CD4-positive, alpha-beta T cell treated with Interferon gamma for 1 hour (primary cell): ENCODE results near the gene STAT3.
"Not testable (repeated sequence)": the region's sequence is repeated elsewhere in the genome, so short reads cannot be mapped to it uniquely, and the experiment has no call there.

Source experiments
- DNase-seq: peaks from one replicate; pipeline ENCODE4 v3.0.0-alpha.2; 2020

The STAT3 gene

DNA sequence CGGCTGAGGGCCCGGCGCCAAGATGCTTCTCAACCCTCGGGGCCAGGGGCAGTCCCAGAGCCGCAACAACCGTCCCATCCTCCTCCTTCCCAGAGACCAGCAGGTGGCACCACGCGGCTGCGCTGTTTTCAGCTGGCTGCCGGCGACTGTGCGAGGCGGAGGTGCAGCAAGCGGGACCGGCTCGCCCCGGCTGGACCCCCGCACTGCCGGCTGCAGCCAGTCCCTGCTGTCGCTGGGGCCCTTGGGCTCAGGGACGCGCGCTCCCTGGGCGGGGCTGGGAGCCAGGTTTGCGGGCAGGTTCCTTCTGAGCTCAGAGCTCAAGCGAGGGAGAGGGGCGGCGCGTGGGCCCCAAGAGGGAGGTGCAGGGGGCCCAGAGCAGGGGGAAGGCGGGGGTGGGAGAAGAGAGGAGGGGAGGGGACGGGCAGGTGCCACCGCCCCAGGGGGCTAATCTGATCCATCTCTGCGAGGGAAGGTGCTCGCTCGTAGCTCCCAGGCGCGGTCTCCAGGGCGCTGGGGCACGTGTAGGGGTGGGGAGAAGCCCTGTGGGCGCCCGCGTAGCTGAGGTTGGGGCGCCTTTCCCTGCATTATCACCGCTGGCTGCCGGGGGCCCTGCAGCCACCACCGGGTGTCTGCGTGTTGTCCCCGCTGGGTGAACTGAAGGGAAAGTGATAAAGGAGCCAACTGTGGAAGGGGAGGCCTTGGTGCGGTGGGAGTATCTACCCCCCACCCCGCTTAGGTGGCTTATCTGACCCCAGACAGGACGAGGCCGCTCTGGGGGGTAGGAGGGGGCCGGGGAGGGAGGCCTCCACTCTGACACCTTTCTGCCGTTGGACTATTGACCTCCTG, 75.7 kb downstream of the STAT3 start:
- peak; percentile 73 for DNase-seq

- DNase-seq = no peak
These were observed 76.3 kb downstream of the STAT3 start for GRCh38 chr17:42312035-42312284.

- peak; percentile 41 for DNase-seq
These were observed 76.8 kb downstream of the STAT3 start for GRCh38 chr17:42311240-42312034.

DNA sequence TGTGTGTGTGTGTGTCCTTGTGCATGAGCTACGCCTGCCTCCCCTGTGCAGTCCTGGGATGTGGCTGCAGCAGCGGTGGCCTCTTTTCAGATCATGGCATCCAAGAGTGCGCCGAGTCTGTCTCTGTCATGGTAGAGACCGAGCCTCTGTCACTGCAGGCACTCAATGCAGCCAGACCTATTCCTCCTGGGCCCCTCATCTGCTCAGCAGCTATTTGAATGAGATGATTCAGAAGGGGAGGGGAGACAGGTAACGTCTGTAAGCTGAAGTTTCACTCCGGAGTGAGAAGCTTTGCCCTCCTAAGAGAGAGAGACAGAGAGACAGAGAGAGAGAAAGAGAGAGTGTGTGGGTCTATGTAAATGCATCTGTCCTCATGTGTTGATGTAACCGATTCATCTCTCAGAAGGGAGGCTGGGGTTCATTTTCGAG, 77.4 kb downstream of the STAT3 start:
- DNase-seq = no peak

DNA sequence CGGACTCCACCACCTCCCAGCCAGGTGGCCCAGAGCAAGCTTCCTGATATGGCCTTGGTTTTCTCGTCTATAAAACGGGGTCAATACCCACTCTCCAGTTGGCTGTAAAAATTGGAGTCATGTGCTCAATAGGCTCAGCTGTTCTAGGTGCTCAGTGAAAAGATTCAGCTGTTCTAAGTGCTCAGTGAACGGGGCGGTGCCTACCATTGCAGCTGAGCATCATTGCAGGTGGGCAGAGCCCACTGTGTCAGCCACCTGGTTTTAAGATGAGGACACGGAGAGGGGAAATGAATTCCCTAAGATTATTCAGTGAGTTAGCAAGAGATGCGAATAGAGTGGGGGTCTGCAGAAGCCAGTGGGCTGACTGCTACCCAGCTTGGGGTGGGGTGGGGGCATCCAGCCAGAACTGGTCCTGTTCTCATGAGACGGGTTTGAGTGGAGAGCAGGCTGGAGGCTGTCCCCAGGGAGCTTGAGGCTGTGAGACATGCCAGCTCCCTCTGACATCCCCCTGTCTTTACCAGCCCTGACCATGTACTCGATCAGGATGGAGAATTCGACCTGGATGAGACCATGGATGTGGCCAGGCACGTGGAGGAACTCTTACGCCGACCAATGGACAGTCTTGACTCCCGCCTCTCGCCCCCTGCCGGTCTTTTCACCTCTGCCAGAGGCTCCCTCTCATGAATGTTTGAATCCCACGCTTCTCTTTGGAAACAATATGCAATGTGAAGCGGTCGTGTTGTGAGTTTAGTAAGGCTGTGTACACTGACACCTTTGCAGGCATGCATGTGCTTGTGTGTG, 78.1 kb downstream of the STAT3 start:
- DNase-seq = no peak

DNA sequence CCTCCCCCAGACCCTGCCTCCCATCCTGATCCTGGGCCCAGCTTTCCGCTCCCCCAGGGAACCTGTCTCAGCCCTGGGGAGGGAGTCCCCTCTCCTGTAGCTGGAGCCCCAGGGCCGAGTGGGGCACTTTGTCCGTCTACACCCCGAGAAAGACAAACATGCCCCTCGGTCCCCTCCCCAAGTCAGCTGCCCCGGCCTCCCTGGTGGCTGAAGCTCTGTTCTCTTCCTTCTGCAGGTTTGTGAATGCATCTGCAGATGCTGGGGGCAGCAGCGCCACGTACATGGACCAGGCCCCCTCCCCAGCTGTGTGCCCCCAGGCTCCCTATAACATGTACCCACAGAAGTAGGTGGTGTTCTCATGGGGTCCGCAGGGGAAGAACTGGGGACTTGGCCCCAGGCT, 79.1 kb downstream of the STAT3 start:
- DNase-seq = no peak

GRCh38 chr17:42308446-42308845, 79.8 kb downstream of the STAT3 start:
- DNase-seq = no peak

GRCh38 chr17:42307362-42307927, 80.8 kb downstream of the STAT3 start:
- no peak for DNase-seq

DNA sequence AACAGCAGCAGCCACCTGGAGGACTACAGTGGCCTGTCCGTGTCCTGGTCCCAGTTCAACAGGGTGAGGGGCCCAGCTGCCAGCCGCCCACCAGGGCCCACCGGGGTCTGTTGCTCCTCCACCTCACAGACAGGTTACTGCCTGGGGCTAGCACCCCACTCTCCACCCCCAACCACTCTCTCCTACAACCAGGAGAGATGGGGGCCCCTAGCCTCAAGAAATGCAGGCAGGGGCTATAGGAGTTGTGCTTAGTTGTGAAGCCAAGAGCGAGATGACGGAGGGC, 81.9 kb downstream of the STAT3 start:
- no peak for DNase-seq

- no peak for DNase-seq
These were observed 82.5 kb downstream of the STAT3 start for GRCh38 chr17:42305543-42306384.

GRCh38 chr17:42305031-42305330, 83.3 kb downstream of the STAT3 start:
- DNase-seq = not testable (repeated sequence)

DNA sequence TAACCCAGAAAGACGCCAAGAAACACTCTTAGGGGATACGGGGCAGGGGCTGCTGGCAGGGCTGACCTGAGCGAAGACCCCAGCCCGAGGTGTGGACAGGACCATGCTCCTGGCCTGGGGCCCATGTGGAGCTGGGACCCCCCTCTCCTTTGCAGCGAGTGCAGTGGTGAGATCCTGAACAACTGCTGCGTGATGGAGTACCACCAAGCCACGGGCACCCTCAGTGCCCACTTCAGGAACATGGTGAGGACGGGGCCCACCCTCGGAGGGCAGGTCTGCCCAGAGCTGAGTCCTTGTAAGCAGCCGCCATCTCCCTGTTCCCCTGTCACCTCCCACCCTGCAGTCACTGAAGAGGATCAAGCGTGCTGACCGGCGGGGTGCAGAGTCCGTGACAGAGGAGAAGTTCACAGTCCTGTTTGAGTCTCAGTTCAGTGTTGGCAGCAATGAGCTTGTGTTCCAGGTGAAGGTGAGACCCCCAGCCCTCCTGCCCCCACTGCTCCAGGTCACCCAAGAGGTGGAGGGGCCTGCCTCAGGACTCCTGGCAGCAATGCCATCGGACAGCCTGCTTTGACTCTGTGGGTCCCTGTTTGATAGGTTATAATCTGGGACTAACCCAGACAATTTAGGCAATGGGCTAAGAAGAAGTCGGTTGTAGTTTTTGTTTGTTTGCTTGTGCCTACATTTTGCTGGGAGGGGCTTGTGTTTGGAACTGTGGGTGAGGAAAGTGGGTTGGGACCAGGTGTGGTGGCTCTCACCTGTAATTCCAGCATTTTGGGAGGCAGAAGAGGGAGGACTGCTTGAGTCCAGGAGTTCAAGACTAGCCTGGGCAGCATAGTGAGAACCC, 83.8 kb downstream of the STAT3 start:
- no peak for DNase-seq

DNA sequence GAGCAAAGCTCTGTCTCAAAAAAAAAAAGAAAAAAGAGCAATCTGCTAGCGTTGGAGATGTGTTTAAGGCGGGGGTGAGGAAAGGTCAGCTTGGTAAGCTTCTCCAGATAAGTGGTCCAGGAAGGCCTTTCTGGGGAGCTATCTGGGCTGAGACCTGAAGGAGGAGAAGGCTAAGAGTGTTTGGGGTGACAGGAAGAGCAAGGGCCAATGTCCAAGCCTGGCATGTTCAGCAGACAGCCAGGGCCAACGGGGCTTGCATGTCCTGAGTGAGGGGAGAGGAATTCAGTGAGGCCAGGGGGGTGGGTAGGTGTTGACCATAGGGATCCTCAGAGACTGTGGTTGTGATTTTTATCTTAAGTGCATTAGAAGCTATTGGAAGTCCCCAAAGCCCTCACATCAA, 84.5 kb downstream of the STAT3 start:
- DNase-seq = no peak

GRCh38 chr17:42301022-42301421, 87.2 kb downstream of the STAT3 start:
- DNase-seq = no peak

DNA sequence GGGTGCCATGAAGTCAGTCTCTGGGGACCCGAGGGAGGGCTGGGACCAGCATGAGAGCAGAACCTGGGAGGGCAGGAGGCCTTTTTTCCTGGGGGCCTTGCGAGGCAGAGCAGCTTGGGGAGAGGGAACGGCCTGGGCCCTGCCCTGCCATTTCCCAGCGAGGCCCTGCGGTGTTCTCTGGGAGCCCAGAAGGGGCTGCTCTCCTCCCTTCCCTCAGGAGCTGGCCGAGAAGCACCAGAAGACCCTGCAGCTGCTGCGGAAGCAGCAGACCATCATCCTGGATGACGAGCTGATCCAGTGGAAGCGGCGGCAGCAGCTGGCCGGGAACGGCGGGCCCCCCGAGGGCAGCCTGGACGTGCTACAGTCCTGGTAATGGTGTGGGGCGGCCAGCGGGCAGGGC, 88.3 kb downstream of the STAT3 start:
- DNase-seq = not testable (repeated sequence)

DNA sequence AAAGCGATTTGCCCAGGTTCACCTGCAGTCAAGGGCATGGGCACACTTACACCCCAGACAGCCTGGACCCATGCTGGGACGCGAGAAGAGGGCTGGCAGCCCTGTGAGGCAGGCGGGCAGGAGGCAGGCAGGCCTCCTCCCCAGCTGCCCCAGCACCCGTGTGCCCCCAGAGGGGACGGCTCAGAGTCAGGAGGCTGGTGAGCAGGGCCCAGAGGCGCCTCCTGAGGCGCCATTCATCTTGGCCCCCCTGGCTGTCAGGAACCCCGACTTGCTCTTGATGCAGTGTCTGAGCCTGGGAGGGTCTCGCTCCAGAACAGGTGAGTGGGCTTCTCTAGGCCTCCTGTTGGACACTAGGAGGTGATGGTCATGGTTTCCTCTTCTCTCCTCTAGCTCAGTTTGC, 88.9 kb downstream of the STAT3 start:
- DNase-seq = not testable (repeated sequence)

GRCh38 chr17:42297775-42298174, 90.5 kb downstream of the STAT3 start:
- DNase-seq = not testable (repeated sequence)

GRCh38 chr17:42296012-42296411, 92.2 kb downstream of the STAT3 start:
- DNase-seq = no peak

GRCh38 chr17:42294469-42295398, 93.5 kb downstream of the STAT3 start:
- DNase-seq = no peak

- no peak for DNase-seq
These were observed 97.1 kb downstream of the STAT3 start for GRCh38 chr17:42291129-42291528.

DNA sequence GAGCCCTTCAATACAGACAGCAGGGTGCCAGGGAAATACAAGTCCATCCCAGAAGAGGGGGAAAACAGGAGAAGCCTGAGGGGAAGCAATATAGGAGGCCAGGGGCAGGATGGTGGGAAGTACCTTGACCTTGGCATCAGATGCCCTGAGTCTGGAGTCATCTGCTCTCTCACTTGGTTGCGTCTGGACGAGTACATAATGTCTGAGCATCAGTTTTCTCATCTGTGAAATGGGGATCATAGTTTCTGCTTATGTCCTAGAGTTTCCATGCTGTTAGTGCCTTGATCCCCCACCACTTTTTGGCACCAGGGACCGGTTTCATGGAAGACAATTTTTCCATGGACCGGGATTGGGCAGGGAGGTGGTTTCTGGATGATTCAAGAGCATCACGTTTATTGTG, 97.7 kb downstream of the STAT3 start:
- no peak for DNase-seq
